ENCODE data around the gene SLCO1A2.

GRCh38 chr12:21300632-21301031 lies 34.1 kb downstream of the SLCO1A2 start:
- TF ChIP-seq CTCF (IDR thresholded peaks at IDR 0.05): no peak
- TF ChIP-seq EZH2phosphoT487 (IDR thresholded peaks at IDR 0.05): no peak

Data from neural progenitor cell (in vitro differentiated cells).